Heart left ventricle (tissue), 16 donors: ENCODE measurements around the gene SERP2. TPM values are rescaled to one million over a fixed set of nuclear protein-coding genes. Genes with fewer than 3 reads are reported as not detected.

Experiments
- ATAC-seq, 4 donors: fragments of 200-7000 bp; cut with Tn5 transposase; one replicate each; pipeline ENCODE4 v1.9.1; 2020 to 2022; ENCODE audit warnings: moderate library complexity in 4 of 4, mild to moderate bottlenecking in 3 of 4, moderate number of reproducible peaks in 1 of 4
- DNase-seq, 5 donors: peaks; one replicate each; pipeline ENCODE4 v3.0.0-alpha.2; 2020
- H3K27ac ChIP-seq, 12 donors: fragments of 200-600 bp; sonication (generic) in 4 of 12; one replicate each; pipeline versions ENCODE4 v1.5.0 to v1.8.0; 2016 to 2022; ENCODE audit warnings: mild to moderate bottlenecking in 2 of 12
- H3K27me3 ChIP-seq, 9 donors: fragments of 200-600 bp; sonication (generic) in 2 of 9; one replicate each; pipeline versions ENCODE4 v1.5.1 to v1.8.0; 2016 to 2022; ENCODE audit warnings: mild to moderate bottlenecking in 3 of 9
- H3K36me3 ChIP-seq, 9 donors: fragments of 200-600 bp; sonication (generic) in 2 of 9; one replicate each; pipeline versions ENCODE4 v1.5.0 to v1.8.0; 2018 to 2022; ENCODE audit warnings: mild to moderate bottlenecking in 2 of 9
- H3K4me1 ChIP-seq, 12 donors: fragments of 200-600 bp; sonication (generic) in 4 of 12; one replicate each; pipeline versions ENCODE4 v1.5.0 to v1.8.0; 2016 to 2022; ENCODE audit warnings: mild to moderate bottlenecking in 3 of 12
- H3K4me3 ChIP-seq, 12 donors: fragments of 200-600 bp; sonication (generic) in 4 of 12; one replicate each; pipeline versions ENCODE4 v1.5.0 to v1.8.0; 2017 to 2022; ENCODE audit warnings: mild to moderate bottlenecking in 9 of 12, moderate library complexity in 4 of 12
- H3K9me3 ChIP-seq, 12 donors: fragments of 200-600 bp; sonication (generic) in 4 of 12; one replicate each; pipeline versions ENCODE4 v1.5.0 to v1.8.0; 2016 to 2022; ENCODE audit warnings: mild to moderate bottlenecking in 1 of 12
- CTCF ChIP-seq, 12 donors: fragments of 200-600 bp; sonication (generic) in 4 of 12; IDR thresholded peaks; one replicate each; pipeline versions ENCODE4 v1.5.0 to v1.8.0; 2018 to 2022; ENCODE audit warnings: antibody characterized with exemption in 12 of 12, mild to moderate bottlenecking in 5 of 12
- POLR2A ChIP-seq, 2 donors: fragments of 450-650 bp; IDR thresholded peaks; one replicate each; pipeline ENCODE4 v1.6.1; 2017; ENCODE audit warnings: antibody characterized with exemption in 2 of 2, mild to moderate bottlenecking in 2 of 2, moderate library complexity in 2 of 2
- WGBS, 4 donors: extraction: QIAGEN DNeasy Blood & Tissue Kit in 2 of 4; methylation state at CpG; one replicate each; pipeline versions ENCODE4 v1.1.5 to v1.1.7; 2013 to 2018; 5-methylcytosine and 5-hydroxymethylcytosine counted together
- intact Hi-C, 10 donors: fragments of 100-400 bp; cut with DNase I; formaldehyde crosslinking; loops; one replicate each; pipeline versions ENCODE4 v1.11.1 to v1.14.2; 2022
- polyA plus RNA-seq, 2 donors: library from polyadenylated mRNA; stranded (reverse); fragments of 200-250 nt; gene quantifications; one replicate each; pipeline ENCODE4 v1.2.3, GENCODE V29; 2013
- total RNA-seq, 9 donors: library from RNA; depleted of rRNA in 2 of 9; stranded (reverse); fragments of >200 nt in 2 of 9; fragmentation: NEBNext Ultra II Directional in 3 of 9; extraction: Animal tissue kit (Norgen Biotek cat#: 25700) in 3 of 9; gene quantifications; one replicate each; pipeline versions ENCODE4 v1.1.0 to v1.2.4, GENCODE V29; 2016 to 2023
- donor health status: ischemic (EF 13 %, LVEDD 7.1; RV severe dilation, severe dysfunction).
- donor health status: healthy with polysubstance abuse.
- donor health status: DM: no; HTN: yes; CAD: no.
- donor health status: DM: no; HTN: no; CAD: no.
- donor health status: ischemic (EF 25% LVEDD 6.9; RV normal size, moderate dysfunction).
- donor health status: ischemic (EF 25% LVEDD 5.7; RV mildly dilated, moderate dysfunction).
- donor health status: healthy.
- donor health status: DM: yes; HTN: yes; CAD: no.
- donor health status: ischemic (EF 35%, LVEDD 5.7; RV mildly dilated, moderate dysfunction).
- donor health status: nonischemic (EF 11% LVEDD 7.7; RV severe dilation, severe dysfunction).
- donor health status: DM: yes; HTN: yes; CAD: no.
- donor health status: PGD.
- donor health status: ischemic (EF 29% LVEDD 5.4; RV normal size, mild dysfunction).
- donor health status: nonischemic (EF 23%, LVEDD 6.1; RV moderate dilation, normal function).

SERP2 gene
- total and polyA plus RNA-seq, 11 donors = 9.6 to 16.6 (median 12.9) TPM

DNA sequence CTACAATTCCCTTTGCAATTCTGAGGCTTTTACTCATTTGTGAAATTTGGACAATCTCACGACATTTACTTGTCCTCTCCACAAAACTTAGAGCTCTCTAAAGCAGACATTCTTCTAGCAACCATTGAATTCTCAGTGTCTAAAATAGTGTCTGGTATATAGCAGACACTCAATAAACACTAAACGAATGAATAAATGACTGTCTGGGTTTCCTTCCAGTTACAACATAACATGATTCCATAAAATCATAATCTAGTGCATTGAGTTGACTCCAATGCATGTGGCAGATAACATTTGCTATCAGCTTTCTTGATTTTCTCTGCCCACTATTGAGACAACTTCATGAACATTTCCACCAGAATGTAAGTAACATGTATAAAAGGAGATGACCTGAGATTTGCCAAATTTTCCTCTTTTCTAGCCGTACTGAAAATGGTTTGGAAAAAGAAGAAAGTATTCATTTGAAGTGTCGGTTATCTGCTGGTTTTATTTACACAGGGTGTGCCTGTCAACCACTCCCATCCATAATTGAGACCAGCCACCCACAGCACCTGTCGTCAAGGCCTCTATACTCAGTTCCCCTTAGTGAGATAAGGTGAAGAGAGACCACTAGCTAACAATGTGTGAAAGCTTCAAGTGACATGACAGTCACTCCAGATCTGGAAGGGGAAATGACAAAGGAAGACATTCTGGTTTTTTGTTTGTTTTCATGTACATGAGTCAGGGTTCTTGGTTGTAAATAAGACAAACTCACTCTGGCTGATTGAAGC is 4.8 kb upstream of the SERP2 start:
- Histone ChIP-seq H3K27me3 (peaks cover 0 to 8% (median 0%) of the 10 kb centered on the region in 9 donors), H3K4me1 (peaks cover 0 to 33% (median 7%) of the 10 kb centered on the region in 12 donors), H3K4me3 (no peak overlapping the region), H3K36me3 (no peaks in the 10 kb centered on the region), H3K9me3 (no peaks in the 10 kb centered on the region), H3K27ac (peak overlapping the region in 1 of 12 donors; percentile 42)
- TF ChIP-seq CTCF (IDR thresholded peaks at IDR 0.05) (no peak), POLR2A (IDR thresholded peaks at IDR 0.05) (no peak)
- DNase-seq = no peak
- intact Hi-C loops = loop anchor here in 1 of 10 donors (10.0 kb wide), 1 partner anchor 74 kb away; no protein-coding TSS in a partner anchor
- ATAC-seq = no peak
- 74 to 83% (median 76%) methylated on average over 5 of the region's 5 CpGs for WGBS, 4 donors

GRCh38 chr13:44371421-44371820 is 2.2 kb upstream of the SERP2 start:
- TF ChIP-seq CTCF (IDR thresholded peaks at IDR 0.05) = no peak
- no peak for TF ChIP-seq POLR2A (IDR thresholded peaks at IDR 0.05)
- ATAC-seq = no peak
- H3K27ac ChIP-seq = no peak overlapping the region
- H3K36me3 ChIP-seq = no peaks in the 10 kb centered on the region
- peaks cover 0 to 18% (median 0%) of the 10 kb centered on the region in 9 donors for H3K27me3 ChIP-seq
- H3K4me3 ChIP-seq = no peak overlapping the region
- H3K4me1 ChIP-seq = peaks cover 0 to 27% (median 7%) of the 10 kb centered on the region in 12 donors
- no peaks in the 10 kb centered on the region for H3K9me3 ChIP-seq
- WGBS, 4 donors = 89 to 95% (median 92%) methylated on average over 3 of the region's 3 CpGs
- DNase-seq = no peak
- intact Hi-C loops = loop anchor here in 3 of 10 donors (5.0 to 10.0 kb wide), 4 partner anchors 57 to 179 kb away; no protein-coding TSS in a partner anchor

DNA sequence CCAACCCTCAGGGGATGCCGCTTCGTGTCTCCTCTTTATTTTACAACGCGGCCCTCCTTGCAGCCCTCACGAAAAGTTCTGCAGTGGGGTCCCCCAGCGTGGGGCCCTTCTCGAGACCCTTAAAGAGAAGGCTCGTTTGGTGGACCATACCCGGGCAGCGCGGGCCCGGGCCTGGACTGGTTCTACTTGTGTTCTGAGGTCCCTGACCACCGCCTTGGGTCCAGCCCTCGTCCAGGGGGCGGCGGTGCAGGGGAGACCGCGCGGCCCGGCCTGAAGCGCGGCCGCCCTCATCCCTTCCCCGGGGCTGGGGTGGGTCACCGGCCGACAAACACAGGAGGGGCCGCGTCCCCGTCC is 400 bp upstream of the SERP2 start:
- Histone ChIP-seq H3K9me3 (no peaks in the 10 kb centered on the region), H3K4me1 (peaks cover 0 to 21% (median 7%) of the 10 kb centered on the region in 12 donors), H3K4me3 (peak overlapping the region; percentile 37 to 95 (median 68)), H3K27me3 (peaks cover 0 to 18% (median 0%) of the 10 kb centered on the region in 9 donors), H3K27ac (peak overlapping the region in 7 of 12 donors; percentile 38 to 80 (median 67)), H3K36me3 (no peaks in the 10 kb centered on the region)
- TF ChIP-seq CTCF (IDR thresholded peaks at IDR 0.05) = no peak
- no peak for TF ChIP-seq POLR2A (IDR thresholded peaks at IDR 0.05)
- intact Hi-C loops = loop anchor here in 3 of 10 donors (5.0 to 10.0 kb wide), 4 partner anchors 58 to 181 kb away; no protein-coding TSS in a partner anchor
- WGBS, 4 donors = 38 to 74% (median 47%) methylated on average over 12 to 29 of the region's 29 CpGs
- no peak for DNase-seq
- ATAC-seq = peak in 3 of 4 donors; percentile 17 to 48 (median 25)

DNA sequence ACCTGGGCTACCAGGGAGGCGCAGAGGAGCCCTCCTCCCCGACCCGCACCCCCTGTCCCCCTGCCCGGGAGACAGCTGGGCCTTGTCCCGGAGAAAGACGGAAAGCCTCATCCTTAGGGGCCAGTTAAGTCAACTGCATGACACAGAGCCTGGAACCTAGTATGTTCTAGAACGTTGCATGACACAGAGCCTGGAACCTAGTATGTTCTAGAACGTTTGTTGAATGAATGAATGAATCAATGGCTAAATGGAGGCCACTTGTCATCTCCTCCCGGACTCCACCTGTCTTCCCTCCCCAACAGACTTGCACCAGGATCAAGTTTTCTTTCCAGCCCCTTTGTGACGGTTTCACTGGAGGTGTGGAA is 706 bp downstream of the SERP2 start:
- no peaks in the 10 kb centered on the region for H3K9me3 ChIP-seq
- ATAC-seq (no peak), DNase-seq (no peak)
- 55 to 91% (median 62%) methylated on average over 4 to 10 of the region's 10 CpGs for WGBS, 4 donors
- H3K36me3 ChIP-seq = no peaks in the 10 kb centered on the region
- TF ChIP-seq CTCF (IDR thresholded peaks at IDR 0.05) = no peak
- no peak for TF ChIP-seq POLR2A (IDR thresholded peaks at IDR 0.05)
- H3K27me3 ChIP-seq = peaks cover 0 to 18% (median 0%) of the 10 kb centered on the region in 9 donors
- peak overlapping the region in 9 of 12 donors; percentile 2 to 80 (median 58) for H3K27ac ChIP-seq
- peak overlapping the region; percentile 37 to 95 (median 68) for H3K4me3 ChIP-seq
- peaks cover 0 to 21% (median 7%) of the 10 kb centered on the region in 12 donors for H3K4me1 ChIP-seq
- intact Hi-C loops = loop anchor here in 3 of 10 donors (5.0 to 10.0 kb wide), 4 partner anchors 58 to 182 kb away; no protein-coding TSS in a partner anchor
